DOHH2 (cell line): ENCODE results near the gene TTK.

ENCODE experiments used
- H3F3A ChIP-seq: fragments of 200-600 bp; sonication (generic), shearing (Covaris generic); 2 replicates; pipeline ENCODE4 v1.6.0; 2016; ENCODE audit warnings: antibody characterized with exemption, mild to moderate bottlenecking; ENCODE audit not compliant: control insufficient read depth, insufficient read depth
- H3K27ac ChIP-seq: fragments of 200-600 bp; sonication (generic); 2 replicates; pipeline ENCODE4 v1.5.1; 2014; ENCODE audit warnings: low read depth, mild to moderate bottlenecking, low read length, moderate library complexity
- H3K27me3 ChIP-seq: fragments of 200-600 bp; sonication (generic); 2 replicates; pipeline ENCODE4 v1.6.1; 2014; ENCODE audit warnings: mild to moderate bottlenecking, low read length, mixed read lengths; ENCODE audit not compliant: control insufficient read depth
- H3K36me3 ChIP-seq: fragments of 200-600 bp; sonication (generic); 2 replicates; pipeline ENCODE4 v1.6.1; 2014; ENCODE audit warnings: mild to moderate bottlenecking, low read length, moderate library complexity, mixed read lengths; ENCODE audit not compliant: control insufficient read depth
- H3K4me1 ChIP-seq: fragments of 200-600 bp; sonication (generic); 2 replicates; pipeline ENCODE4 v1.6.1; 2014; ENCODE audit warnings: mild to moderate bottlenecking, low read length, mixed read lengths; ENCODE audit not compliant: control insufficient read depth
- H3K4me2 ChIP-seq: fragments of 200-600 bp; sonication (generic); 2 replicates; pipeline ENCODE4 v1.6.0; 2014; ENCODE audit warnings: mild to moderate bottlenecking, low read length, moderate library complexity
- H3K4me3 ChIP-seq: fragments of 200-600 bp; sonication (generic); 2 replicates; pipeline ENCODE4 v1.5.1; 2014; ENCODE audit warnings: mild to moderate bottlenecking, low read length, mixed read lengths
- H3K79me2 ChIP-seq: fragments of 200-600 bp; sonication (generic); 2 replicates; pipeline ENCODE4 v1.6.1; 2014; ENCODE audit warnings: mild to moderate bottlenecking, low read length, mixed read lengths; ENCODE audit not compliant: control insufficient read depth
- H3K9me2 ChIP-seq: fragments of 200-600 bp; sonication (generic); replicated peaks from 2 replicates; pipeline ENCODE4 v1.6.1; 2014; ENCODE audit warnings: mild to moderate bottlenecking, low read length, mixed read lengths; ENCODE audit not compliant: control insufficient read depth
- H3K9me3 ChIP-seq: fragments of 200-600 bp; sonication (generic); 2 replicates; pipeline ENCODE4 v1.6.1; 2014; ENCODE audit warnings: antibody characterized with exemption, low read length, mixed read lengths; ENCODE audit not compliant: control insufficient read depth, insufficient read depth
- H4K20me1 ChIP-seq: fragments of 200-600 bp; sonication (generic); 2 replicates; pipeline ENCODE4 v1.6.0; 2014; ENCODE audit warnings: low read depth, mild to moderate bottlenecking, antibody characterized with exemption, low read length, moderate library complexity; ENCODE audit not compliant: control insufficient read depth, insufficient read depth
- CTCF ChIP-seq: fragments of 200-600 bp; sonication (generic); IDR thresholded peaks from one replicate; pipeline ENCODE4 v1.5.1; 2014; ENCODE audit warnings: antibody characterized with exemption, mild to moderate bottlenecking, low read depth, low read length; ENCODE audit not compliant: poor library complexity, severe bottlenecking
- EZH2phosphoT487 ChIP-seq: fragments of 200-600 bp; sonication (generic); IDR thresholded peaks from 2 replicates; pipeline ENCODE4 v1.6.1; 2017; ENCODE audit warnings: borderline replicate concordance, mild to moderate bottlenecking, antibody characterized with exemption, low read length, moderate library complexity, mixed read lengths

TTK gene

GRCh38 chr6:79993012-79993910 is 11.2 kb upstream of the TTK start:
- H3K4me3 ChIP-seq, result no peak overlapping the region
- H3K79me2 ChIP-seq, result no peaks in the 10 kb centered on the region
- H3K9me2 ChIP-seq, result no peaks in the 10 kb centered on the region
- H3K9me3 ChIP-seq, result no peaks in the 10 kb centered on the region
- no peaks in the 10 kb centered on the region for H4K20me1 ChIP-seq
- H3K27ac ChIP-seq, result no peak overlapping the region
- no peaks in the 10 kb centered on the region for H3F3A ChIP-seq
- H3K4me1 ChIP-seq, result no peaks in the 10 kb centered on the region
- H3K4me2 ChIP-seq, result no peak overlapping the region
- no peaks in the 10 kb centered on the region for H3K36me3 ChIP-seq
- TF ChIP-seq CTCF, result no peak
- TF ChIP-seq EZH2phosphoT487, result no peak
- no peaks in the 10 kb centered on the region for H3K27me3 ChIP-seq

- Histone ChIP-seq H3K27ac (no peak overlapping the region), H3K4me1 (no peaks in the 10 kb centered on the region), H4K20me1 (no peaks in the 10 kb centered on the region), H3K4me2 (no peak overlapping the region), H3K36me3 (no peaks in the 10 kb centered on the region), H3K9me3 (no peaks in the 10 kb centered on the region), H3K9me2 (no peaks in the 10 kb centered on the region), H3K79me2 (no peaks in the 10 kb centered on the region), H3K4me3 (no peak overlapping the region), H3F3A (no peaks in the 10 kb centered on the region), H3K27me3 (no peaks in the 10 kb centered on the region)
- TF ChIP-seq EZH2phosphoT487 (no peak), CTCF (no peak)
Observed at GRCh38 chr6:79993911-79994309, 10.5 kb upstream of the TTK start.

GRCh38 chr6:79997728-79998127 is 6.7 kb upstream of the TTK start:
- no peaks in the 10 kb centered on the region for H3F3A ChIP-seq
- H3K4me2 ChIP-seq, result no peak overlapping the region
- no peaks in the 10 kb centered on the region for H3K36me3 ChIP-seq
- TF ChIP-seq CTCF (no peak), EZH2phosphoT487 (no peak)
- H3K27me3 ChIP-seq, result no peaks in the 10 kb centered on the region
- no peaks in the 10 kb centered on the region for H3K9me2 ChIP-seq
- no peaks in the 10 kb centered on the region for H4K20me1 ChIP-seq
- no peaks in the 10 kb centered on the region for H3K9me3 ChIP-seq
- H3K79me2 ChIP-seq, result no peaks in the 10 kb centered on the region
- no peak overlapping the region for H3K4me3 ChIP-seq
- H3K4me1 ChIP-seq, result no peaks in the 10 kb centered on the region
- H3K27ac ChIP-seq, result no peak overlapping the region
